ENCODE data around the gene TMEM165. TPM values are rescaled to one million over a fixed set of nuclear protein-coding genes. Genes with fewer than 3 reads are reported as not detected.

TMEM165 gene
- total and polyA plus RNA-seq, 10 of the 15 experiments (the other 5 are each of a cell fraction or from before 2014, with no cell fraction given): 18.3 to 141 (median 81.1) TPM

- no peaks in the 10 kb centered on the region for H3K9me3 ChIP-seq (replicated peaks; ENCODE audit: control insufficient read depth, insufficient read depth, low read length)
- no peak overlapping the region for H2AFZ ChIP-seq (ENCODE audit: control insufficient read depth, low read depth, low read length)
- H3K4me2 ChIP-seq (ENCODE audit: control insufficient read depth, insufficient read depth): no peak overlapping the region
- BruUV-seq (replicated peaks): no TSS peak
- POLR2A ChIA-PET: no interaction called here
- intact Hi-C loops (cut with micrococcal nuclease; ENCODE audit: unreplicated experiment): no loop called here
- H3K36me3 ChIP-seq (ENCODE audit: control insufficient read depth in 2 of 2, insufficient read depth in 2 of 2, low read length in 1 of 2): no peaks in the 10 kb centered on the region
- RAD21 ChIA-PET (ENCODE audit: unreplicated experiment): no interaction called here
- H3K9ac ChIP-seq (ENCODE audit: control insufficient read depth, insufficient read depth, low read length): no peak overlapping the region
- WGBS (ENCODE audit: insufficient coverage, insufficient replicate concordance, low lambda C conversion rate, missing lambda C conversion rate): 35% methylated on average over 3 of the region's 3 CpGs
- peak; percentile 47 for ATAC-seq
- FAIRE-seq: no peak
- H3K4me3 ChIP-seq: no peak overlapping the region
- no peaks in the 10 kb centered on the region for H3K79me2 ChIP-seq (ENCODE audit: control insufficient read depth, insufficient read depth, low read length)
- no peak overlapping the region for H3K27ac ChIP-seq (ENCODE audit: control insufficient read depth, insufficient read depth)
- no peaks in the 10 kb centered on the region for H4K20me1 ChIP-seq (ENCODE audit: control insufficient read depth, insufficient read depth)
- in situ Hi-C loops (cut with MboI): no loop called here
- CTCF ChIA-PET: interaction anchor here (1.6 kb wide), 1 partner anchor 40 kb away, joined by 5 read pairs; the partner anchor contains the start of gene SRD5A3
- H3K27me3 ChIP-seq (replicated peaks in 1 of 2; ENCODE audit: control insufficient read depth in 2 of 2, insufficient read depth in 2 of 2, low read length in 1 of 2): no peaks in the 10 kb centered on the region
- no peak for DNase-seq (ENCODE audit: low read depth, low spot score)
- SMC1A ChIA-PET (ENCODE audit: uncharacterized antibody, unreplicated experiment): interaction anchor here (1.7 kb wide), 1 partner anchor 10 kb away, joined by 7 read pairs; the partner anchor contains the start of gene TMEM165
- no peaks in the 10 kb centered on the region for H3K4me1 ChIP-seq (ENCODE audit: control insufficient read depth, insufficient read depth, low read length)
- TF ChIP-seq SREBF1 (IDR thresholded peaks at IDR 0.05; ENCODE audit: low read length): no peak
- no peak for TF ChIP-seq MXI1 (IDR thresholded peaks at IDR 0.05; ENCODE audit: low read depth, low read length)
- TF ChIP-seq PRDM15 (CRISPR knock-in tag; IDR thresholded peaks at IDR 0.05): no peak
- TF ChIP-seq BRCA1 (IDR thresholded peaks at IDR 0.05; ENCODE audit: low read depth, low read length): no peak
- TF ChIP-seq RBBP5 (conservative IDR thresholded peaks at IDR 0.05): no peak
- TF ChIP-seq HCFC1 (IDR thresholded peaks at IDR 0.05; ENCODE audit: low read length): no peak
- TF ChIP-seq RAD51 (IDR thresholded peaks at IDR 0.05): no peak
- TF ChIP-seq ZSCAN29 (IDR thresholded peaks at IDR 0.05): no peak
- TF ChIP-seq SREBF2 (IDR thresholded peaks at IDR 0.05; ENCODE audit: low read length): no peak
- no peak for TF ChIP-seq NFXL1 (IDR thresholded peaks at IDR 0.05; ENCODE audit: borderline replicate concordance)
- TF ChIP-seq CEBPZ (IDR thresholded peaks at IDR 0.05; ENCODE audit: low read depth, low read length): no peak
- no peak for TF ChIP-seq FOXM1 (IDR thresholded peaks at IDR 0.05; ENCODE audit: low read depth, low read length)
- TF ChIP-seq LARP7 (IDR thresholded peaks at IDR 0.05): no peak
- TF ChIP-seq CBFB (IDR thresholded peaks at IDR 0.05; ENCODE audit: low read depth): no peak
- TF ChIP-seq HSF1 (IDR thresholded peaks at IDR 0.05; ENCODE audit: low read depth, low read length): no peak
Measured at GRCh38 chr4:55385201-55385649, 10.5 kb upstream of the TMEM165 start.
